Measurements from ENCODE around the gene KCNQ2.

GRCh38 chr20:63500902-63501817, 28.7 kb upstream of the KCNQ2 start:
- no peak for TF ChIP-seq CTCF (IDR thresholded peaks at IDR 0.05)
- TF ChIP-seq POLR2A (IDR thresholded peaks at IDR 0.05): no peak
